GM18498 (cell line): Measurements from ENCODE around the gene SLC2A4.
A peak's percentile ranks its signal among the peaks of the same experiment; 100 is the strongest.

ENCODE experiments used
- ATAC-seq: cut with Tn5 transposase; IDR thresholded peaks from one replicate; pipeline ENCODE4 v1.9.1; 2021; ENCODE audit warnings: mild to moderate bottlenecking, moderate library complexity; ENCODE audit not compliant: unreplicated experiment

The SLC2A4 gene

GRCh38 chr17:7296189-7296861 lies 14.8 kb downstream of the SLC2A4 start:
- ATAC-seq = no peak

GRCh38 chr17:7304179-7304578 lies 22.7 kb downstream of the SLC2A4 start:
- no peak for ATAC-seq

GRCh38 chr17:7306911-7307685 lies 25.6 kb downstream of the SLC2A4 start, which contains the start of gene EIF5A:
EIF5A (plus strand) TSS chr17:7307628; CDS start chr17:7309636, 2,008 bp downstream.
- ATAC-seq = peak; percentile 78

- ATAC-seq = peak; percentile 0
Measured at GRCh38 chr17:7307686-7308624, 26.4 kb downstream of the SLC2A4 start.

GRCh38 chr17:7308625-7309433 lies 27.3 kb downstream of the SLC2A4 start:
- ATAC-seq = peak; percentile 27

- no peak for ATAC-seq
Measured at GRCh38 chr17:7309628-7310027, 28.1 kb downstream of the SLC2A4 start.

- ATAC-seq = no peak
Measured at GRCh38 chr17:7311110-7311705, 29.7 kb downstream of the SLC2A4 start.

GRCh38 chr17:7312432-7313087 lies 31.0 kb downstream of the SLC2A4 start:
- ATAC-seq = no peak

- ATAC-seq = no peak
Measured at GRCh38 chr17:7313088-7313889, 31.8 kb downstream of the SLC2A4 start.

GRCh38 chr17:7313890-7314718 lies 32.6 kb downstream of the SLC2A4 start:
- ATAC-seq = no peak

- peak; percentile 68 for ATAC-seq
Measured at GRCh38 chr17:7314719-7315569, 33.4 kb downstream of the SLC2A4 start, which contains the start of gene GPS2. GPS2 (minus strand) TSS chr17:7315360; CDS start chr17:7315052, 308 bp downstream.

GRCh38 chr17:7315570-7316235 lies 34.2 kb downstream of the SLC2A4 start:
- no peak for ATAC-seq

GRCh38 chr17:7317161-7317803 lies 35.8 kb downstream of the SLC2A4 start:
- no peak for ATAC-seq

GRCh38 chr17:7318121-7318860 lies 36.8 kb downstream of the SLC2A4 start:
- no peak for ATAC-seq

- ATAC-seq = no peak
Measured at GRCh38 chr17:7321466-7321865, 39.9 kb downstream of the SLC2A4 start.
